HuH-7 (cell line): ENCODE data around the gene SBF2.

Experiments used
- DNase-seq: peaks from one replicate; pipeline ENCODE4 v3.0.0; 2011; ENCODE audit warnings: low spot score

Gene SBF2

DNA sequence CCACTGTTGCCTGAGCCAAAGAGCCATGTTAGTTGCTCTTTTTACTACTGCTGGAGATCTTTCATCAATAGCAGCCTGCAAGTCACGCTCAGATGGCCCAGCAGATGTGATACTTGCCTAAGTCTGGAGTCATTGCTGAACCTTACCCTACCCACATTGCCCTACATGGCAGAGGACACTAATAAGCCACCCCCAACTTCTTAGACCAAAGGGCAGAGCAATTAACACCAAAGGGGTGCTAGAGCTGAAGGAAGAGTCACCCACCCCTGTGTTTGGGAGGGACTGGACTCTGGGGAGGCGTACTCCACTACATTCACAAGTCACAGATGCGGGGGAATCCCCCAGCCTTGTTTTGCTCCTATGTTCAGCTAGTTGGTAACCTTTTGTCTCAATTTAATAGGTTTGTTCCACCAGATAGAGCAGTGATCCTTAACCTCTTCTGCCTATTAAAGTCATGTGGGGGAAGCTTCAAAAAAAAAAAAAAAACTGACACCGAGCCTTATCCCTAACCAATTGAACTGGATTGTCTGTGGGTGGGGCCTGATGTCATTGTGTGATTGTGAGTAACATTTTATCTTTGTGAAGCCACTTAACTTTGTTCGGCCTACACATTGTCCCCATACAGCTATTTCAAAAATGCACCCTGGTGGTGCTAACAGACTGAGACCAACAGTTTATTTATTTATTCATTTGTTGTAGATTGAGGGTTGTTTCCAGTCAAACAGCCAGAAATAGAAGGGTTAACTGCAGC, 23.9 kb upstream of the SBF2 start:
- no peak for DNase-seq

DNA sequence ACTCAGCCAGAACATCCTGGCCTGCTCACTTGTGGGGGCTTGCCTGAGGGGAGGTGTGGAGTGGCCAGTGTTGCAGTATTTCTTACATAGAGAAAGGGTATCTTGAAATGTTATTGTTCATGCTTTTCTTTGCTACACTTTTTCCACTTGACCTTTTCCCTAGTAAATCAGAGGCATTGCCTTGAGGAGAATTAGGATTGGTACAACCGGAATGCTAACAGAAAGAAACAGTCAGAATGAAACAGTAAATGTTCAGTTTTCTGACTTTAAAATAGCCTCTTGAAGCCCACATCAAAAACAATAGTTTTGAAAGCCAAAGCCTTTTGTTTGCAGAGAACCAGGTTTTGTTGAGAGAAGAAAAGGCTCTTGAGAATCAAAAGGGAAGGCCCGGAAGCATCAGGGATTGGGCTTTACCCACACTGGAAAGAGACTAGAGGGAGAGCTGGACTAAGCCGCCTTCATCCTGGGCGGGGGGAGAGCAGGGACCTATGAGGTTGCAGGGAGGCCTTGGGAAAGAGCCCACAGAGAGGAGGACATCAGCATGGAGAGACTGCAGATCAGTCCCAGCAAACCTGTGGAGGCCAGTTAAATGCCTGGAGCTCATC, 23.2 kb upstream of the SBF2 start:
- no peak for DNase-seq

DNA sequence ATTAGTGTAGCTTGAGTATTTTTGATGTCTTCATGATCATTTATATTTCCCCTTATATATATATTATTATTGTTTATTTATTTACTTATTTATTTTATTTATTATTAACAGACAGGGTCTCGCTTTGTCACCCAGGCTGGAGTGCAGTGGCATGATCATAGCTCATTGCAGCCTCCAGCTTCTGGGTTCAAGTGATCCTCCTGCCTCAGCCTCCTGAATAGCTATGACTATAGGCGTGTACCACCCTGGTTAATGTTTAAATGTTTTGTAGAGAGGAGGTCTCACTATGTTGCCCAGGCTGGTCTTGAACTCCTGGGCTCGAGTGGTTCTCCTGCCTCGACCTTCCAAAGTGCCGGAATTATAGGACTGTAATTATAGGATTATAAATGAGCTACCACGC, 21.1 kb upstream of the SBF2 start:
- DNase-seq = no peak

DNA sequence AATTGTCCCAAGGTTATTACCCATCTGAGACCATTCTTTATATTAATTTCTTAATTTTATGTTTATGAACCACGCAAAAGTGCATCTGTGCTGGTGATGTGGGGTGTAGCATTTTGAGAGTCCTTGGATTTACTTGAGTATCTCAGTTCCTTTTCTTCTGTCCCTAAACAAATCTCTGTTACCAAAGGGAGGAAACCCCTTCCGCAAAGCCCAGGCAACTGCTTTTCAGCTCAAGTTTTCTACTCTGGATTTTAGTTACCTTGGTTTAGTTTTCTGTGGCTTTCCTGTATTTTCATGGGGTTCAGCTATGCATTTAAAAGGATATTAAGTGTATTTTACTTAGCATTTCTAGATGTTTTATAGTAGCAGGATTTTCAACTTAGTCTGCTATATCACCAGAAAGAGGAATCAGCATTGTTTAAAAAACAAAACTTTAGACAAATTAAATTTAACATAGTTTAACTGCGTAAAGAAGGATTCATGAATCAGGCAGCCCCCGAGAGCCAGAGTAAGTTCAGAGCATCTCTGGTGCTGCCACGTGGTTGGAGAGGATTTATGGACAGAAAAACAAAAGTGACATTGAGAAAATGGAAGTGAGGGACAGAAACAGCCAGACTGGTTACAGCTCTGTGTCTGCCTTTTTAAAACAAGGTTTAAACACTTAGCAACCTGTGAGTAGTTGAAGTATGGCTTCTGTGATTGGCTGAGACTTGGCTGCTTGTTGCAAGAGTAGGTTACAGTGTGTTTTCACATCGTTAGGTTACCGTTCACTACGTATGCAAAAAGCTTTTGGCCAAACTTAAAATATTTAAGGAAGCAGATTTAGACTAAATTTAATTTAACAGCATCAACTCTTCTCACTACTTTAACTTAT, 20.4 kb upstream of the SBF2 start:
- DNase-seq = no peak

DNA sequence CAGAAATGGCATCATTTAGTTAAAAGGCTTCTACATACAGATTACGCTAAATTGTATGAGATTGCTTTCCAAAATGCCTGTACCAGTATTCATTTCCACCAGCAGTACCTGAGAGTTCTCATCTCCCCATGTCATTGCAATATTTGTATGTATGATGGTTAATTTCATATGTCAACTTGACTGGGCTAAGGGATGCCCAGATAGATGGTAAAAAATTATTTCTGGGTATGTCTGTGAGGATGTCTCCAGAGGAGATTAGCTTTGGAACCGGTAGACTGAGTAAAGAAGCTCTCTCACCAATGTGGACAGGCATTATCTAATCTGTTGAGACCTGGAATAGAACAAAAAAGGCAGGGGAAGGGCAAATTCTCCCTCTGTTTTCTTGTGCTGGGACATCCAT, 17.8 kb upstream of the SBF2 start:
- DNase-seq = no peak

DNA sequence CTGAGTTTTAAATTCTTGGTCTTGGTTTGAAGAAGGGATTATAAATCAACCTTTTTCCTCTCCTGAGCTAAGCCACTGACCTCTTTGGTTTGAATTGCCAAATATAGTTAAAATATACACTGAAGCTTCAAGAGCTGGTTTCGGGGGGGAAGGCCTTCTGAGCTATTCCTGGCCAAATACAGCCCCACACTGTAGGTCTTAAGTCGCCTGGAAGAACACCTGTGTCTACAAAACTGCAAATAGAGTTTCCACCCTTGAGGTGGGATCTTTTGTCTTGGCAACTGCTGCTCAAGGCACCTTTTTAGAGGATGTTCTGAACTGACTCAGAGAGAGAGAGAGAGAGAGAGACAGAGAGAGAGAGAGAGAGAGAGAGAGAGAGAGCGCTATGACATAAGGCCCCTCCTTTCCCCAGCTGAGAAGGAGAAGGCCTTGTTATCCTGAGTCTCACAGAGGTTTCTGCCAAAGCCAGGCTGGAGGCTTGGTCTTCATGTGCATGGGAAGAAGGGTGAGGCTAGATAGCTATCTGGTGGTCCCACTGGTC, 16.4 kb upstream of the SBF2 start:
- DNase-seq = no peak

DNA sequence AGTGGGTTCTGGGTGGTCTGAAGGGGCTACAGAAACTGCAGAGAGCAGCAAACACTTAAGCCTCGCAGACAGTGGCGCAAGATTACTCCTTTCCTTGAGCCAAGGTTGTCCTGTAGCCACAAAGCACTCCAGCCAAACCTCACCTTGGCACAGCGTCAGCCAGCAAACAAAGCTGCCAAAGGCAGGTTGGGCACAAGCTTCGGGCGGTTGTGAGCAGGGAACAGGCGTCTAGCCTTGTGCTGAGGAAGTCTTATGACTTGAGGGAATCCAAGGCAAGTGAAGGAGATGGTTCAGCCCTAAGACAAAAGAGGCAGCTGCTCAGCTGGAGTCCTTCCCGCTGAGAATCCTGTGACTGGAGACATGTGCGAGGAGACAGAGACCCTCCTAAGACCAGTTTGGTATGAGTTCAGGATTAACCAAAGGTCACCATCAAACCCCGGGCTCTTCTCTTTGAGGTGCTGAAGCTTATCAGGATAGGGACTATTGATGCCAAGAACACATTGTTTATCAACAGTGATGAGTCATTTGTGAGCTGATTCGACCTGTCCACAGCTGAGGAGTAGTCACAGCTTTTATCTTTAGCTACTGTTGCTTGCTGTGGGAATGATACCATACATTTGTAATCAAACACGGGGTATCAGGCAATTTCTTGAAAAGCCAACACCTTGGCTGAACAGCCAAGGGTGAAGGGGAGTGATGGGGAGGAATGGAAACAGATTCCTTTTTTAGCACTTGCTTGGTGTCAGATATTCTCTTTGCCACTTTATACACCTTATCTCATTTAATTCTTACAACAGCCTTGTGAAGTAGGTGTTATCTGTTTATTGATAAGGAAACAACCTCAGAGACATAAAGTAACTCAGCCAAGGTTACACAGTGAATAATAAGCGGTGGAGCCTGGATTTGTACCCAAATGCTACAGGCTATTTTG, 15.4 kb upstream of the SBF2 start:
- DNase-seq = no peak

DNA sequence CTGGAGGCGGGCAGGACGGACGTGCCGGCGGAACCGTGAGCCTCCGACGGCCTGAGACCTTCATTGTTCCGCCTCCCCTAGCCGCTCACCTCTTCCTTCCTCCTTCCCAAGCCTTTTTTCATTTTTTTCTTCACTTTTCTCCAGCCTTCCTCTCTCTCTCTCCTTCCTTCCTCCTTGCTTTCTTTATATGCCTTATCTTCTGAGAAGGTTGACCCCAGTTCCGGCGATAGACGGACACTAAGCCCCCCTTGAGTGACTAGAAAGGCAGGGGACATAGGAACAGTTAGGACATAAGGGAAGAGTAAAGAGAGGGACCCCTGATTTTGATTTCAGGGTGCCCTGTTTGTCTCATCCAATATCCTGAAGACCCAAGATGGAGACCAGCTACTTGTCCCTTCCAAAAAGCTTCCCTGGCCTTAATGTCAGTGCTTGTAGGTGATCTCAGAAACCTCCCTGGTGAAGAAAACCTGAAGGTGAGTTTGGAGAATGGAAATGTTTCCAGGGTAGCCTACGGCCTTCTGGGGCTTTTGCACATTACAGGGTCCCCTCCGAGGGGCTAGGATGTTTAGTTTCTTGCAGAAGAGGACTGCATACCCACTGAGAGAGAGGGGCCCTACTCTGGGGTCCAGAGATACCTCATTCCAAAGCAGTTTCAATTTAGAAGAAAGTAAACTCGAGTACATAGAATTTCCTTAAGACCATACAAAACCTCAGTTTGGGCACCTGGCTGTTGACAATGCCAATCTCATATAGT, 14.4 kb upstream of the SBF2 start:
- DNase-seq = no peak

DNA sequence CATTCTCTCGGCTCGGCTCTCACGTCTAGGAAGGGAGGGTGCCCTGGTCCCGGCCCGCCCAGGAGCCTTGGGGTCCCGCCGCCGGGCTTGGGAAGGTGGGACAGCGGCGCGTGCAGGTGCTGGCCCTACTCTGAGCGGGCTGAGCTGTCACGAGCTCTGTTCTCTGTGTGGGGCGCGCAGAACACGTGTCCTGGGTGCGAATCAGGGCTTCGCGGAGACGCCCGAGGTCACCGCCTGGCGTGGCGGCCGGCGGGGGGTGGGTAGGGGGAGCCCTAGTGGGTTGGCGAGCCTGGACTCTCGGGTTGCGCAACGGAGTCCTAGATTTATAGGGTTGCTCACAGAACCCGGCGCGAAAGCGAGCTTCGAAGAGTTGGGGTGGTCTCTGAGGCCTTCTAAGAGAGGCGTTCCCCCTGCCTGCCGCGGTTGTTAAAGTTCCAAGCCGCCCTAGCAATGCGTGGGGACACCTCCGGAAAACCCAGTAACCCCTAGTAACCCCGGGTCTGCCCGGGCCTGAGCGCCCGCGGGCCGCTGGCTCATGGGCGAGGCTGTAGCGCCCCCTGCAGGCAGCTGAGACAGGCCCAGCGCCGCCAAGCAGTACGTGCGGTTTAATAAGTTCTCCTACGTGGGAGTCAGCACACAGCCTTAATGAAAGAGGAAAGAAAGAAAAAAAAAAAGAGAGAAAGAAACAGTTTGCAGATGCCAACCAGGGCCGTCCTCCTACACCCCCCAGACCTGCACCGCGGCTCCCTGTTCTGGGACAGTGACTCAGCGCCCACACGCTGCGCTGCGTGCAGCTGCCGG, 13.6 kb upstream of the SBF2 start:
- DNase-seq = peak; percentile 89

DNA sequence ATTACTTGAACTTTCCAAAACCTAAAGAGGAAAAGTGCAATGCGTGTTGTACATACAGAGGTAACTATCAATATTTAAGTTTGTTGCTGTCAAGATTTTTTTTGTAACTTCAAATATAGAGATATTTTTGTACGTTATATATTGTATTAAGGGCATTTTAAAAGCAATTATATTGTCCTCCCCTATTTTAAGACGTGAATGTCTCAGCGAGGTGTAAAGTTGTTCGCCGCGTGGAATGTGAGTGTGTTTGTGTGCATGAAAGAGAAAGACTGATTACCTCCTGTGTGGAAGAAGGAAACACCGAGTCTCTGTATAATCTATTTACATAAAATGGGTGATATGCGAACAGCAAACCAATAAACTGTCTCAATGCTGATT, 13.0 kb upstream of the SBF2 start:
- no peak for DNase-seq

DNA sequence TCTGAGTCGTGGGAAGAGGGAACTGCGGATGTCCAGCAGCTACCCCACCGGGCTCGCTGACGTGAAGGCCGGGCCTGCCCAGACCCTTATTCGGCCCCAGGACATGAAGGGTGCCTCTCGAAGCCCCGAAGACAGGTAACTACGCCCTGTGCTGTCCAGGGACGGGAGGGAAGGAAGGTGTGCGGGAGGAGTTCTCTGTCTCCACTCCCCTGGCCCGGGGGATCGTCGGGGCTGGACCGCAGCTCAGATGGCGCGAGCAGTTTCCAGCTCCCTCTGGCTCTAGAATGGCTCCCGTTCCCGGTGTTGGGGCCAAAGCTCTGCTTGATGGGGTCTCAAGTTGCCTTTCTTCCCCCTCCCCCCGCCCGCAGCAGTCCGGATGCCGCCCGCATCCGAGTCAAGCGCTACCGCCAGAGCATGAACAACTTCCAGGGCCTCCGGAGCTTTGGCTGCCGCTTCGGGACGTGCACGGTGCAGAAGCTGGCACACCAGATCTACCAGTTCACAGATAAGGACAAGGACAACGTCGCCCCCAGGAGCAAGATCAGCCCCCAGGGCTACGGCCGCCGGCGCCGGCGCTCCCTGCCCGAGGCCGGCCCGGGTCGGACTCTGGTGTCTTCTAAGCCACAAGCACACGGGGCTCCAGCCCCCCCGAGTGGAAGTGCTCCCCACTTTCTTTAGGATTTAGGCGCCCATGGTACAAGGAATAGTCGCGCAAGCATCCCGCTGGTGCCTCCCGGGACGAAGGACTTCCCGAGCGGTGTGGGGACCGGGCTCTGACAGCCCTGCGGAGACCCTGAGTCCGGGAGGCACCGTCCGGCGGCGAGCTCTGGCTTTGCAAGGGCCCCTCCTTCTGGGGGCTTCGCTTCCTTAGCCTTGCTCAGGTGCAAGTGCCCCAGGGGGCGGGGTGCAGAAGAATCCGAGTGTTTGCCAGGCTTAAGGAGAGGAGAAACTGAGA, 12.2 kb upstream of the SBF2 start:
- DNase-seq = peak; percentile 38

DNA sequence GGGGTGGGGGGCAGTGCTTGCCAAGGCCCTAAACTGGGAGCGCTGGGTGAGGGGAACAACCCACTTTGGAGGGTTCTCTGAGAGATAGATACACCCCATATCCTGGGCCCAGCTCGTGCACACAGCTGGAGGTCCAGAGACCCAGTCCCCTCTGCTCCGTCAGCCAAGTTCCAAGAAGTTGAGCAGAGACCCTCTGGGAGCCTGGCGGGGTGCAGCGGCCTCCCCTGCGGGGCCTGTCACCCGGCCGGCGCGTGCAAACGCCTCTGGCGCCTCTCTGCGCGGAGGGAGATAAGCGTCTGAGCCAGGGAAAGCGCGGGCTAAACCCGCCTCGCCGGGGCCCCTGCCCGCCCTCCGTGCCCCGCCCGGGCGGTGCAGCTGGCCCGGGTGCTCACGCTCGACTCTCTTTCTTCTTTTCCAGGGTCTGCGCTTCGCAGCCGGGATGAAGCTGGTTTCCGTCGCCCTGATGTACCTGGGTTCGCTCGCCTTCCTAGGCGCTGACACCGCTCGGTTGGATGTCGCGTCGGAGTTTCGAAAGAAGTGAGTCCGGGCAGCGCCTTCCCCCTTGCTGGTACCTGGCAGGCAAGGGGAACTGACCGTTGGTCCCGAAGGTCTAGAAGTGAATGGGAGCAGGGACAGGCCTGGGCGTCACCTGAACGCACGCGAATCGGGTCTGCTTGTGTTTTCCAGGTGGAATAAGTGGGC, 11.4 kb upstream of the SBF2 start:
- DNase-seq = peak; percentile 33

DNA sequence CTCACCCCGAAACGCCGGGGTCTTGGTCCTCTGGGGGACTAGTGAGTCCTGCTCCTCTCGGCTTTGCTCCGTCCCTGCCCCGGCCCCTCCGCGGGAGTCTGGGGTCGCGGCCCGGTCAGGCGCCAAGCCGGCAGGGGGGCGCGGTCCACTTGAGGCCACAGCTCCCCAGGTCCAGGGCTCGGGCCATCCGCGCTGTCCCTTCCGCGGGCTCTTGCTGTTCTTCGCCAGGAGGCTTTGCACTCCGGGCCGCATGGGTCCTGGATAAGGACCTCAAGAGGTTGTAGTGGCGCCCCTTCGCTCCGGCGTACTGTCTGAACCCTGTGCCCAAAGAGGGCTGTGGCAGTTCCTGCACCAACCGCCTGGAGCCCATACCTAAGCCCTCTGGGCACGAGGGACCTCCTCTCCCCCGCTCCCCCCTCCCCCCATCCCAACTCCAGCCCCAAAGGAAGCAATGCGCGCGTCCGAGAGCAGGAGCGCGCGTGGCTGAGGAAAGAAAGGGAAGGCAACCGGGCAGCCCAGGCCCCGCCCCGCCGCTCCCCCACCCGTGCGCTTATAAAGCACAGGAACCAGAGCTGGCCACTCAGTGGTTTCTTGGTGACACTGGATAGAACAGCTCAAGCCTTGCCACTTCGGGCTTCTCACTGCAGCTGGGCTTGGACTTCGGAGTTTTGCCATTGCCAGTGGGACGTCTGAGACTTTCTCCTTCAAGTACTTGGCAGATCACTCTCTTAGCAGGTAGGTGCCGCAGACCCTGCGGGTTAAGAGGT, 10.7 kb upstream of the SBF2 start, which contains the start of gene ADM:
Gene ADM (plus strand): TSS at position 579 of the 767 bp plus-strand sequence. CDS start 628 bp downstream, outside the sequence.
- DNase-seq = peak; percentile 93

DNA sequence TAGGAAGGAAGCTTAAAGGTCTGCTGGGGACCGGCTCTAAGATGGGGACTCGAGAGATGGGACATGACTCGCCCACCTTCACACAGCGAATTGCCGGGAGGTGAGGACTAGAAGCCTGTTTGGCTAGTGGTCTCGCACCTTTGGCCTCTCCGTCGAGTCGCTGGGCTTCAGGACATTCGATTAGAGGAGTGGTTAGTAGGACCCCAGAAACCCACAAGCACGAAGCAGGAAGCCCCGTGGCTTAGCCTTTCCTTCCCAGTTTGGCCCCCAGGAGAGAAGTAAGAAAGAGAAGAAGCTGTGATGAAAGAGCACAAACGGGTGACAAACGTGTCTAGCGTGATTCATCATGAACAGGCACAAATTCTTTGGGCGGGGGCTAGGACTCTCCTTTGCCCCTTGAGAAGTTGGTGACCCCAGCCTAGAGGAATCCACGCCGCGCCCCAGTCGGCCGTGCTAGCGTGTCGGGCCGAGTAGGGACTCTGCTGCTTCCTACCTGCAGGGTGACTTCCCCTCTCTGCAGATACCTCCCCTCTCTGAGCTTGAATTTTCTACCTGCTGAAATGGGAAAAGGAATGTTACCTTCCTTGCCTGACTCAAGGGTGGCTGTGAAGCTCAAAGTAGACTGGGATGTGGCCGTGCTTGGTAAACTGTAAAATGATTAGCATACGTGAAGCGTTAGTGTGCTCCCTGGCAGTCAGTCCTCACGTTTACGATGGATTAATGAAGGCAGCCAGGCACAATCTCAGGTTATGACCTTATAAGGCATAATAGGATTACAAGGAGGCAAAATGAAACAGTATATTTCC, 9.7 kb upstream of the SBF2 start:
- DNase-seq = peak; percentile 44

DNA sequence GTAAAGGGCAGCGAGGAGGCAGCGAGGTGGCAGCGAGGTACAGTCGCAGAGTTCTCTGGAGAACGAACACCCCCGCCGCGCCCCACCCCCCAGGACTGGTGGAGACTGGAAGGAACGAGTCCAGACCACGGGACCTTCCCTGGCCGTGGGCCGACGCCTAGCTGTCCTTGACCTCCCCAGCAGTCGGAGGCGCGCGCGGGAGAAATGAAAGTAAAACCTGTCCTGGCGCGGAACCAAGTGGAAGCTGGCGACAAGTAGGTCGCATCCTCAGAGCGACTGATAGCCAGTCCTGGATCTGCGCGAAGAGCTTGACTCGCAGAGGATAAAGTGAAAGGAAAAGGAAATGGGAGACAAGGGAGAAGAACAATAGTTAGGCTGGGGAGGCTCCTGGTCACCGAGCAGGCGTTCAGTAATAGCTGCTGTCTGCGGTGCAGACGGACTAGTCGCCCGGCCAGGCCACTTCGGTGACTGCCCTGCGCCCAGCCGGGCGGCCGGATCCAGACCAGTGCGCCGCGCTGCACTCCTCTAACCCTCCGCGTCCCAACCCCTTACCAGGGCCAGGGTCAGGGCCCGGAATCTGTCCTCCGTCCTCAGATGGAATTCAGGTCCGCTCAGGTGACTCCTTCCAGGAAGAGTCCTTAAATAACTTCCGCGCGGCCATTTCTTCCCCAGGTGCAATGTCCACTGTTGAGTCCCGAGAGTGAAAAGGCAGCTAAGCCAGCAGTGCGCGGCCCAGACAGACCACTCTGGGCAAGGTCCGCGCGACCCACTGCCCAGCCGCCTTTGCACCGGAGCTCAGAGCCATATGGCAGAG, 8.9 kb upstream of the SBF2 start:
- peak; percentile 36 for DNase-seq

DNA sequence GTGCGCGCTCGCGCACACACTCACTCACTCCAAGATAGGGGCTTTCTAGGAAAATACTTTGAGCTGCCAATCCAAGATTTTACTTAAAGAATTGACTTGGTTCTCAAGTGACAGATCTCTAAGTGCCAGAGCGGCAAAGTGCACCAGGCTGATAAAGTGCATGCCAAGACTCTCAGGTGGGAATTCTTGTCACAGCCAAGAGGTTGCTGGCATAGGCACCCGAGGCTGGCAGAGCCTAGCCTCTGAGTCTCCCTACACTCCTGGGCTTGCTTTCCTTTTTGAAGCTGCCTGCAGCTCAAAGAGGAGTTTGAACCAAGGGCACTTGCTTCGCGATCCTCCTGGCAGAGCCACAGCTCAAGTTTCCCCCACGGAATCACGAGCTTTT, 8.3 kb upstream of the SBF2 start:
- no peak for DNase-seq
